NT2/D1 (cell line): ENCODE measurements around the gene VSIG10L2.

Experiments
- DNase-seq: peaks from one replicate; pipeline ENCODE4 v3.0.0-alpha.2; 2011; ENCODE audit warnings: low read depth, low spot score
- H3K27me3 ChIP-seq: 2 replicates; pipeline ENCODE4 v1.6.0; 2011; ENCODE audit warnings: mild to moderate bottlenecking; ENCODE audit not compliant: insufficient read length, insufficient read depth
- H3K36me3 ChIP-seq: 2 replicates; pipeline ENCODE4 v1.6.1; 2011; ENCODE audit warnings: mild to moderate bottlenecking, low read length, mixed read lengths; ENCODE audit not compliant: insufficient read depth, insufficient read length
- H3K4me1 ChIP-seq: 2 replicates; pipeline ENCODE4 v1.5.1; 2011; ENCODE audit not compliant: insufficient read depth, insufficient read length
- H3K4me3 ChIP-seq: 2 replicates; pipeline ENCODE4 v1.5.1; 2011; ENCODE audit warnings: low read depth; ENCODE audit not compliant: insufficient read length
- H3K9ac ChIP-seq: 2 replicates; pipeline ENCODE4 v1.6.0; 2011; ENCODE audit warnings: low read depth; ENCODE audit not compliant: insufficient read length
- H3K9me3 ChIP-seq: 2 replicates; pipeline ENCODE4 v1.5.1; 2011; ENCODE audit warnings: mild to moderate bottlenecking, low read length; ENCODE audit not compliant: insufficient read depth
- SUZ12 ChIP-seq: IDR thresholded peaks from 2 replicates; pipeline ENCODE4 v1.6.1; 2011; ENCODE audit not compliant: insufficient read length, insufficient read depth; ENCODE audit errors: extremely low read depth
- YY1 ChIP-seq: IDR thresholded peaks from 2 replicates; pipeline ENCODE4 v1.6.1; 2011; ENCODE audit not compliant: insufficient read length, insufficient read depth
- ZNF274 ChIP-seq: IDR thresholded peaks from 2 replicates; pipeline ENCODE4 v1.6.1; 2011; ENCODE audit warnings: mild to moderate bottlenecking, low read depth, low read length

The VSIG10L2 gene

DNA sequence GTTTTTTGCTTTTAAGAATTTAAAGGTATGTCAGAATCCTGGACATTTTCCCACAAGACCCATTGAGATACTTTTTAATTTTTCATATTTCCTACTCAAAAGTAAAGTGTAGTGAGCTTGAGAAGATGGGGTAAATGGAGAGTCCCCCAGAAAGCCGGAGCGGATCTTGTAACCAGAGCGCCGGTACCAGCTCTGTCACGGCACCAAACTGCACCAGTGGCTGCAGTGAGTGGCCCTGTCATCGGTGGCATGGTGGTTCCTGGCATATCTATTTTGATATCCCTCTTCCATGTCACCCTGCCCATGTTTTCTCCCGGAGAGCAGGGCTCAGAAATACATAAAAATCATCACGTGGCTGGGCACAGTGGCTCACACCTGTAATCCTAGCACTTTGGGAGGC is 22.2 kb upstream of the VSIG10L2 start:
- H3K36me3 ChIP-seq: no peaks in the 10 kb centered on the region
- H3K9me3 ChIP-seq: no peaks in the 10 kb centered on the region
- H3K9ac ChIP-seq: no peak overlapping the region
- TF ChIP-seq ZNF274 (no peak), SUZ12 (no peak), YY1 (no peak)
- H3K27me3 ChIP-seq: no peaks in the 10 kb centered on the region
- DNase-seq: no peak
- H3K4me1 ChIP-seq: peaks cover 4% of the 10 kb centered on the region
- H3K4me3 ChIP-seq: no peak overlapping the region

GRCh38 chr11:125924384-125925007 is 21.3 kb upstream of the VSIG10L2 start:
- H3K4me1 ChIP-seq: peaks cover 4% of the 10 kb centered on the region
- H3K36me3 ChIP-seq: no peaks in the 10 kb centered on the region
- H3K9me3 ChIP-seq: no peaks in the 10 kb centered on the region
- H3K9ac ChIP-seq: peak overlapping the region; percentile 32
- H3K27me3 ChIP-seq: no peaks in the 10 kb centered on the region
- no peak overlapping the region for H3K4me3 ChIP-seq
- no peak for TF ChIP-seq ZNF274
- TF ChIP-seq YY1: no peak
- no peak for TF ChIP-seq SUZ12
- DNase-seq: no peak

- TF ChIP-seq ZNF274: no peak
- no peak for TF ChIP-seq SUZ12
- no peak for TF ChIP-seq YY1
Observed at GRCh38 chr11:125925247-125925740, 20.6 kb upstream of the VSIG10L2 start.

DNA sequence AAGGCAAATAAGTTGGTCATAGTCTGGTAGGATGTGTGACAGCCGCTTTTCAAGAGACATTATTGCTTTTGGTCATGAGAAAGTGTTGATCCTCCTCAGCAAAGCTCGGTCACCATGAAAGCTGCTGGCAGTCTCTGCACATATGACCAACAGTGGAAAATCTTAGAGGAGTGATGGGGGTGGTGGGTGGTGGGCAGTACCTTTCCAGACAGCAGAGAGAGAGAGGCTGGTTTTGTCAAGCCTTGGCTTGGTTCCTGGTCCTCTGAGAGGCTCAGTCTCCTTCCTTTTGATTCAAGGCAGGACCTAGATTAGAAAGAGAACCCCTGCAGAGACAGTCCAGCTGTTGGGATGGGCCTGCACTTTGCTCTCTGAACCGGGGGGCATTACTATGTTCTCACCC is 20.0 kb upstream of the VSIG10L2 start:
- Histone ChIP-seq H3K27me3 (no peaks in the 10 kb centered on the region), H3K4me3 (no peak overlapping the region), H3K9ac (no peak overlapping the region), H3K36me3 (no peaks in the 10 kb centered on the region), H3K4me1 (peaks cover 4% of the 10 kb centered on the region), H3K9me3 (no peaks in the 10 kb centered on the region)
- TF ChIP-seq SUZ12: no peak
- no peak for TF ChIP-seq ZNF274
- no peak for TF ChIP-seq YY1
- DNase-seq: no peak

More at GRCh38 chr11:125925247-125925740, 20.6 kb upstream of the VSIG10L2 start:
- peaks cover 4% of the 10 kb centered on the region for H3K4me1 ChIP-seq
- H3K9ac ChIP-seq: no peak overlapping the region
- H3K9me3 ChIP-seq: no peaks in the 10 kb centered on the region
- no peaks in the 10 kb centered on the region for H3K27me3 ChIP-seq
- H3K4me3 ChIP-seq: no peak overlapping the region
- no peaks in the 10 kb centered on the region for H3K36me3 ChIP-seq
- no peak for DNase-seq

DNA sequence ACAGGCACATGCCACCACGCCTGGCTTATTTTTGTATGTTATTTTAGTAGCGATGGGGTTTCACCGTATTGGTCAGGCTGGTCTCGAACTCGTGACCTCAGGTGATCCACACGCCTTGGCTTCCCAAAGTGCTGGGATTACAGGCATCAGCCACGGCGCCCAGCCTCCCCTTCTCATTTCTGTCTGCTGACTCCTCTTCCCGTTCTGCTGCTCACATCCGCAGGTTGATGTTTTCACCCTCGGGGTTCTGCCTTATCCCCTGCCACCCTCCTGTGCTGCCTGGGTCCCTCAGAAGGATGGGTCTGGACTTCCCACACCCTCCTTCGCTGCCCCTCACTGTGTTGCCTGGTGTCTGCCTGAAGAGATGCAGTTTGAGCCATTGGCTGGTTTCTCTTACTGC is 19.2 kb upstream of the VSIG10L2 start:
- H3K27me3 ChIP-seq: no peaks in the 10 kb centered on the region

DNA sequence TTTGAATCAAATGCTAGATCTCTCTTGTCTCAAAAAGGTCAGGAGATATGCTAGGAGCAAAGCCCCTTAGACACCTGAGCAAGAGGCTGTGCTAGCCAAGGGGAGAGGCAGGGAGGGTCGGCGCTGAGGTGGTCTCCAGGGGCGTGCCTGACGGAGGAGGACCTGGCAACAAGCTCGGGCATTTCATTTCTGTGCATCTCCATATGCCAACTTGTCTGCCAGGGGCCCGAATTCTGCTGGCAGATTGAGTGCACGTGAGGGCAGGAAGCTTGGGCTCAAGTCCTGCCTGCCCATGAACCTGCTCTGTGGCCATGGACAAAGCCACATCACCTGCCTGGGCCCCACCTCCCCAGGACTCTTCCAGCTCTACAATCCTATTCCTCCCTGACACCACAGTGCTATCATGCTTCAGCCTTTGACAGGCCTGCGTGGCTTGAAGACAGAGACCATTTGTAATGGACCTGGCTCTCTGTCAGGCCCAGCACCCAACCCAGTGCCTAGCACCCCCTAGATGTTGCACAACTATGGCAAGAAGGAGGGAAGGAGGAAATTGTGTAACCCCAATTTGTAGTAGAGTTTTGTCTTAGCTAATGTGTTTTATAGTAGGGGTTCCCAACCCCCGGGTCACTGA is 16.3 kb upstream of the VSIG10L2 start:
- Histone ChIP-seq H3K36me3 (no peaks in the 10 kb centered on the region), H3K27me3 (no peaks in the 10 kb centered on the region), H3K9ac (no peak overlapping the region), H3K4me1 (peaks cover 3% of the 10 kb centered on the region), H3K9me3 (no peaks in the 10 kb centered on the region), H3K4me3 (no peak overlapping the region)
- no peak for DNase-seq
- no peak for TF ChIP-seq SUZ12
- no peak for TF ChIP-seq ZNF274
- TF ChIP-seq YY1: no peak

More for the DNA sequence above, 19.2 kb upstream of the VSIG10L2 start:
- Histone ChIP-seq H3K9ac (no peak overlapping the region), H3K36me3 (no peaks in the 10 kb centered on the region), H3K4me3 (no peak overlapping the region), H3K4me1 (peaks cover 4% of the 10 kb centered on the region), H3K9me3 (no peaks in the 10 kb centered on the region)
- TF ChIP-seq SUZ12: no peak
- TF ChIP-seq YY1: no peak
- TF ChIP-seq ZNF274: no peak
- no peak for DNase-seq

DNA sequence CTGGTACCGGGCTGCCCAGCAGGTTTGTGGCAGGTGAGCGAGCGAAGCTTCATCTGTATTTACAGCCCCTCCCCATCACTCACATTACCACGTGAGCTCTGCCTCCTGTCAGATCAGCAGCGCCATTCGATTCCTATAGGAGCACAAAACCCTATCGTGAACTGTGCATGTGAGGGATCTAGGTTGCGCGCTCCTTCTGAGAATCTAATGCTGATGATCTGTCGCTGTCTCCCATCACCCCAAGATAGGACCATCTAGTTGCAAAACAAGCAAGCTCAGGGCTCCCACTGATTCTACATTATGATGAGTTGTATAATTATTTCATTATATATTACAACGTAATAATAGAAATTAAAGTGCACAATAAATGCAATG is 15.8 kb upstream of the VSIG10L2 start:
- no peaks in the 10 kb centered on the region for H3K27me3 ChIP-seq
- H3K9me3 ChIP-seq: no peaks in the 10 kb centered on the region
- H3K36me3 ChIP-seq: no peaks in the 10 kb centered on the region
- no peak for TF ChIP-seq YY1
- no peak for TF ChIP-seq ZNF274
- no peak for TF ChIP-seq SUZ12
- no peak for DNase-seq
- H3K9ac ChIP-seq: no peak overlapping the region
- H3K4me3 ChIP-seq: no peak overlapping the region
- peaks cover 2% of the 10 kb centered on the region for H3K4me1 ChIP-seq
